SU-DHL-6 (cell line): ENCODE data around the gene ZNF658.
"Not testable (repeated sequence)": the region's sequence is repeated elsewhere in the genome, so short reads cannot be mapped to it uniquely, and the experiment has no call there.

Experiments
- EZH2phosphoT487 ChIP-seq: fragments of 200-600 bp; sonication (generic), shearing (Covaris generic); conservative IDR thresholded peaks from 2 replicates; pipeline ENCODE4 v1.6.1; 2018; ENCODE audit warnings: mild to moderate bottlenecking, antibody characterized with exemption, low read length, moderate library complexity, mixed read lengths
- TF ChIP-seq, protein P1 (sequence below): fragments of 200-600 bp; sonication (generic); IDR thresholded peaks from one replicate; pipeline ENCODE4 v1.5.1; 2017; ENCODE audit warnings: antibody characterized with exemption, mild to moderate bottlenecking, low read length, moderate library complexity; ENCODE audit not compliant: insufficient read depth, poor library complexity, severe bottlenecking

DNA sequence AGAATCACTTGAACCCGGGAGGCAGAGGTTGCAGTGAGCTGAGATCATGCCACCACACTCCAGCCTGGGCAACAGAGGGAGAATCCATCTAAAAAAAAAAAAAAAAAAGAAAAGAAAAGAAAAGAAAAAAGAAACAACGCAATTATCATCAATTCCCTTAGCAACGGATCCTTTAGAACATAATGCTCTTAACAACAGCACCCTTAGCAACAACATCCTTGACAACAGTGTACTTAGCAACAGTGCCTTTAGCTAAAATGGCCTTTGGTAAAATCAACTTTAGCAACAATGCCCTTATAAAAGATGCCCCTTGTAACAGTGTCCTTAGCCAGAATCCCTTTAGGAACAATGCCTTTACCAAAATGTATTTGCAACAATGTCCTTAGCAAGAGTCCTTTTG, 37.1 kb downstream of the ZNF658 start:
- TF ChIP-seq, protein P1, sequence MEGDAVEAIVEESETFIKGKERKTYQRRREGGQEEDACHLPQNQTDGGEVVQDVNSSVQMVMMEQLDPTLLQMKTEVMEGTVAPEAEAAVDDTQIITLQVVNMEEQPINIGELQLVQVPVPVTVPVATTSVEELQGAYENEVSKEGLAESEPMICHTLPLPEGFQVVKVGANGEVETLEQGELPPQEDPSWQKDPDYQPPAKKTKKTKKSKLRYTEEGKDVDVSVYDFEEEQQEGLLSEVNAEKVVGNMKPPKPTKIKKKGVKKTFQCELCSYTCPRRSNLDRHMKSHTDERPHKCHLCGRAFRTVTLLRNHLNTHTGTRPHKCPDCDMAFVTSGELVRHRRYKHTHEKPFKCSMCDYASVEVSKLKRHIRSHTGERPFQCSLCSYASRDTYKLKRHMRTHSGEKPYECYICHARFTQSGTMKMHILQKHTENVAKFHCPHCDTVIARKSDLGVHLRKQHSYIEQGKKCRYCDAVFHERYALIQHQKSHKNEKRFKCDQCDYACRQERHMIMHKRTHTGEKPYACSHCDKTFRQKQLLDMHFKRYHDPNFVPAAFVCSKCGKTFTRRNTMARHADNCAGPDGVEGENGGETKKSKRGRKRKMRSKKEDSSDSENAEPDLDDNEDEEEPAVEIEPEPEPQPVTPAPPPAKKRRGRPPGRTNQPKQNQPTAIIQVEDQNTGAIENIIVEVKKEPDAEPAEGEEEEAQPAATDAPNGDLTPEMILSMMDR = not testable (repeated sequence)
- not testable (repeated sequence) for TF ChIP-seq EZH2phosphoT487
